HT-29 (cell line): ENCODE data around the gene TMC5. TPM values are rescaled to one million over a fixed set of nuclear protein-coding genes. Genes with fewer than 3 reads are reported as not detected.

Source experiments
- DNase-seq: peaks from one replicate; pipeline ENCODE4 v3.0.0-alpha.2; 2015; ENCODE audit warnings: low spot score
- total RNA-seq: library from RNA; depleted of rRNA; stranded (reverse); fragments of >200 nt; shearing (Covaris generic); gene quantifications from 2 replicates; pipeline ENCODE4 v1.2.3, GENCODE V29; 2014

TMC5 gene
- total RNA-seq, 1 experiment from 2014 or later = 24.9 TPM

DNA sequence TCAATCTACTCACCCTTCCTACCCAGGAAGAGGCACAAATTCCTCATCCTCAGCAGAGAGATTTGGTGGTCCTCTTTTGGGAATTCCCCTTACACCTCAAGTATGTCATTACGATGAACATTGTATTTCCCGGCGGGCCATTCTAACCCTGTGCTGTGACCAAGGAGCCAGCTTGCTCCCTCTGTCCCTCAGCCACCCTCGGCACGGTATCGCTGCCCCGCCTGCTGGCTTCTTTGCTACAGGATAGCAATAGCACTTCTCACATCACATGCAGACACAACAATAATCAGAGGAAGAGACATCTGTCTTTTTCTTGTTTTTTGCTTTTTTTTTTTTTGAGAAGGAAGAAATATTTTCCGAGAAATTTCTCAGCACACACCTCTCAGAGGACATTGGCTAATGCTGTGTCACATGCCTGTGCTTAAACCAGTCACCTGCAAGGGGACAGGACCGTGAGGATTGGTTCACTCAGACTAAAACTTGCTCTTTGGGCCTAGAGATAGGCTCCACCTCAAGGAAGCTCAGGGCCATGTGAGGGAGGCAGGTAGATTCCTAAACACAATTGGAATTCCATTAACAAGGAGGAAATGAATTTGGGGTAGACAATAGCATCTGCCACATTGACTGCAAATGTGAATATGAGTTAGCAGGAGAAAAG lies 41.2 kb downstream of the TMC5 start:
- no peak for DNase-seq

DNA sequence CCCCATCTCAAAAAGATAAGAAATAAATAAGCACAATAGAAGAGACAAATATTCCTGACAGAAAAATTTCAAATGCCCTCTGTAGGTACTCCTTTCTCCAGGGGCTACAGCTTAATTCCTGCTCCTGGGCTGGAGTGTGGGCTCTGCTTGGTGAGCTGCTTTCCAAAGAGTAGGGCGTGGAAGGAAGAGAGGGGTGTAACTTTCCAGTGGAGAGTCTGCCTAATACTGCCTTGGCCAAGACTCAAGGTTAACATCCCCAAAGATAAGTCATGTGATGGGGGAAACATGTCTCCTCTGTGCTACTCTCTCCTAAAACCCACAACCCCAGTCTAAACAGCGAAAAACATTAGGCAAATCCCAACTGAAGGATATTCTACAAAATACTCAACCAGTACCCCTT lies 42.7 kb downstream of the TMC5 start:
- no peak for DNase-seq

GRCh38 chr16:19463468-19464315 lies 46.0 kb downstream of the TMC5 start:
- no peak for DNase-seq

GRCh38 chr16:19468300-19468699 lies 50.6 kb downstream of the TMC5 start:
- no peak for DNase-seq

GRCh38 chr16:19472482-19472881 lies 54.8 kb downstream of the TMC5 start:
- DNase-seq = no peak

GRCh38 chr16:19474617-19475016 lies 56.9 kb downstream of the TMC5 start:
- no peak for DNase-seq

- DNase-seq = no peak
Observed at GRCh38 chr16:19478505-19478904, 60.8 kb downstream of the TMC5 start.

DNA sequence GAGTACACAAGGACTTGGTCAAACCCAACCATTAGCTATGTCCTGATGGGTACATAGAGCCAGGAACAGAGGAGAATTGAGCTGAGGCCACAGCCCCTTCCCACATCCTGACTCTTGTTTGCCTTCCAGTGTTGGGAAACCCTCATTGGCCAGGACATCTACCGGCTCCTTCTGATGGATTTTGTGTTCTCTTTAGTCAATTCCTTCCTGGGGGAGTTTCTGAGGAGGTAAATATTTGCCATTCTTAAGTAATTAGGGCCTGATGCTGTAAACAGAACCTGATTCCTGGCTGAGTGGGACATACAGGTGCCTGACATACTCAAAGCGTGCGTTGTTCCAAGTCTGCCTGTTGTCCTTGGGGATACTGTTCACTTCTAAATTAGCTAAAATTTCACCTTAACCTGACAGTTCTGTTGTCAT lies 61.6 kb downstream of the TMC5 start:
- DNase-seq = no peak

DNA sequence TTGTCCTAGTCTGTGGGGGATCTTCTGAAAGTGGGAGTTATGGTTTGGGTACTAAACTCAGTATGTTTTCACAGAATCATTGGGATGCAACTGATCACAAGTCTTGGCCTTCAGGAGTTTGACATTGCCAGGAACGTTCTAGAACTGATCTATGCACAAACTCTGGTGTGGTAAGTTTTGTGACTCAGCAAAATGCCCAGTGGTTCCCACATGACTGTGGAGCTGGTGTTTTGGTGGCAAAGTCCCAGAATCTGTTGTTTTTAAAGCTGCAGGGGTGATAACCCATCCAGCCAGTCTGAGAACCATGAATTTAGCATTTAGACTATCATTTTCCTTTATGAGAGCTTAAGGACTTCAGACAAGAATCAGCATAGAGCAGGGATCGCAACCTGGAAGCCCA lies 63.6 kb downstream of the TMC5 start:
- DNase-seq = no peak

DNA sequence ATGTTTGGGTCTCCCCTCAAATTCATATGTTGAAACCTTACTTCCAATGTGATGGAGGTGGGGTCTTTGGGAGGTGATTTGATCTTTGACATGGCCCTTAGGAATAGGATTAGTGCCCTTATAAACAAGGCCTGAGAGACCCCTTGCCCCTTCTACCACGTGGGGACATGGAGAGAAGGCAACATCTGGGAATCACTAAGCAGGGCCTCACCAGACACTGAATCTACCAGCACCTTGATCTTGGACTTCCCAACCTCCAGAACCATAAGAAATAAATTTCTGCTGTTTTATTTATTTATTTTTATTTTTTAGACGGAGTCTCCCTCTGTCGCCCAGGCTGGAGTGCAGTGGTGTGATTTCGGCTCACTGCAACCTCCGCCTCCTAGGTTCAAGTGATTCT lies 64.1 kb downstream of the TMC5 start:
- DNase-seq = no peak

DNA sequence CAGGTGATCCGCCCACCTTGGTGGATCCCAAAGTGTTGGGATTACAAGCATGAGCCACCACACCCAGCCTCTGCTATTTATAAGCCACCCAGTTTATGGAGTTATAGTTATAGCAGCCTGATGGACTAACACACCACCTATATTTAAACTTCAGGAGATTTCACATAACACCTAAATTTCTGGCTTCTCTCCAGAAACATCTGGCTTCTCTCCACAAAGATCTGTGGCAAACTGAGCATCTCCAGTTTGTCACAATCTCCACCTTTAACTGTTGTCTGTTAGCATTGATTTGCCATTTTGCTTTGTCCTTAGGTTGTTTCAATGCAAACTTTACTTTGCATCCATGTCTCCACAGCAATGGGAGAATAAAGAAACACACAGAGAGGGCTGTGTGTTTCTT lies 64.6 kb downstream of the TMC5 start:
- DNase-seq = no peak

DNA sequence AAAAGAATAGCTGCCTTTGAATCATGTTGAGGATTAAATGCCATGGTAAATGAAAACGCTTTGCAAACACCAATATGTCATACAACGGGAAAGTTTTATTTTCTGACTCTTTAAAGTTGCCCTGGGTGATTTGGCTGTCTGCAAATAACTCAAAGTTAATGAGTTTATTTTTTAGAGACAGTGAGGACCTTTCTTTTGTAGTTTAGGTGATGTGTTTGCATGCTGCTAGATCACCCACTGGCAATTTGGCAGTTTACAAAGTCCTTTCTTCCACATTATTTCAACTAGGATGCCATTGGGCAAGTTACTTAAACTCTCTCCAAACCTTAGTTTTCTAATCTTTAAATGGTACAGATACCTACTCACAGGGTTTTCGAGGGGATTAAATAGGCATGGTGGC lies 66.4 kb downstream of the TMC5 start:
- DNase-seq = no peak

- no peak for DNase-seq
Observed at GRCh38 chr16:19485611-19486010, 67.9 kb downstream of the TMC5 start.

- DNase-seq = no peak
Observed at GRCh38 chr16:19486051-19486450, 68.4 kb downstream of the TMC5 start.

DNA sequence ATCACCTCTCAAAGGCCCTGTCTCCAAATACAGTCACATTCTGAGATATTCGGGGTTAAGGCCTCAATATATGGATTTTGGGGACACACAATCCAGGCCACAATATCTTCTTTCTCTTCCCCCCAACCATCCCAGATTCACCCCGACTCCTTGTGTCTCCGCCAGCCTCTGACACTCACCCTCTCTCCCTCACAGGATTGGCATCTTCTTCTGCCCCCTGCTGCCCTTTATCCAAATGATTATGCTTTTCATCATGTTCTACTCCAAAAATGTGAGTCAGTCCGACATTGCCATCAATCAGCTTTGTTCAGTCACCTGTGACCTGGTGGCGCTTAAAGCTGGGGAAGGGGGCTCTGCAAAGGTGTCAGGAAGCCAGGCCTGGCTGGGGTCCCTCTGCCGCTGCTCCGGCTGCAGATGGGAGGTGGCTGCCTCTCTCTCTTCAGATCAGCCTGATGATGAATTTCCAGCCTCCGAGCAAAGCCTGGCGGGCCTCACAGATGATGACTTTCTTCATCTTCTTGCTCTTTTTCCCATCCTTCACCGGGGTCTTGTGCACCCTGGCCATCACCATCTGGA lies 69.2 kb downstream of the TMC5 start:
- DNase-seq = no peak

DNA sequence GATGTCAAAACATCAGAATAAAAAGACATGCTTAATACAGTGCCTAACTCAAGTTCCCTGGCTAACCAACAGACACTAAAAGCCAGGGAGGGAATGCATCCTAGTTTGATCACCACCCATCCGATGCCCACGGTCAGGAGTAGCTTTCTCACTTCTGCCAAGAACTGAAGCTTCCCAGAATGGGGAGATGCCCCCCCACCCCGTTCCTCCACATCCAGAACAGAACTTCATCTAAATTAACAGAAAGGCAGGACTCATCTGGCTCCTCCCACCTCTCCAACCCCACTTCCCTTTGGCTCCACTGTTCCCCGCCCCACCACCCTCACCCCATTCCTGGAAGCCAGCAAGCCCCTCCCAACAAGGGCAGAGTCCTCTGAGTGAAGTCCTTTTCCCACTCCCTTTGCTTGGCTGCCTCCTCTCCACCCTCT lies 70.5 kb downstream of the TMC5 start:
- DNase-seq = peak; percentile 70

GRCh38 chr16:19490619-19491018 lies 72.9 kb downstream of the TMC5 start:
- DNase-seq = no peak

- DNase-seq = no peak
Observed at GRCh38 chr16:19497176-19497575, 79.5 kb downstream of the TMC5 start.

- no peak for DNase-seq
Observed at GRCh38 chr16:19499006-19499405, 81.3 kb downstream of the TMC5 start.

DNA sequence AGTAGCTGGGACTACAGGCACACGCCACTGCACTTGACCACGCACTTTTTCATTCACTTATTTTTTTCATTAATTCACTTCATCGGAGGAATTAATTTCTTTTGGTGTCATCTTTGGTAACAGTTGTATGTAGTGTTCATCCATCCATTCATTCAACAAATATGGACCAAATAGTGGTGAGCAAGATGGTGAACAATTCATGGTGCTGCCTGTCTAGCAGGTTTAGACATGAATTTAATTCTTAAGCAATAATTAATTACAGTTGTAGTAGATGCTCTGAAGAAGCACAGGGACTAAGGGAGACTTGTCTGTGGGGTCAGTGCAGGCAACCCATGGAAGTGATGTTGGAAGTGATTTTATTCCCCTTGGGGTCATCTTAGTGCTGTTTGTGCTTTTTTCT lies 81.8 kb downstream of the TMC5 start:
- no peak for DNase-seq

GRCh38 chr16:19502395-19503131 lies 84.9 kb downstream of the TMC5 start:
- peak; percentile 84 for DNase-seq

- no peak for DNase-seq
Observed at GRCh38 chr16:19503461-19504075, 85.9 kb downstream of the TMC5 start.
